Esophagus squamous epithelium (tissue), 5 donors: ENCODE results near the gene LRRC10B. TPM values are rescaled to one million over a fixed set of nuclear protein-coding genes. Genes with fewer than 3 reads are reported as not detected.
A peak's percentile ranks its signal among the peaks of the same experiment; 100 is the strongest.
"Not testable (repeated sequence)": the region's sequence is repeated elsewhere in the genome, so short reads cannot be mapped to it uniquely, and the experiment has no call there.

Source experiments
- DNase-seq: peaks from one replicate; lab custom pipeline; 2025; lab: John Stamatoyannopoulos, UW
- H3K27ac ChIP-seq, 4 donors: fragments of 200-600 bp; sonication (generic); one replicate each; pipeline ENCODE4 v1.5.1; 2016 to 2019; ENCODE audit warnings: mild to moderate bottlenecking in 1 of 4
- H3K27me3 ChIP-seq, 4 donors: fragments of 200-600 bp; sonication (generic); 1 replicate in 3 of 4; 2 replicates in 1 of 4; pipeline versions ENCODE4 v1.5.1 to v1.6.0; 2017 to 2021; ENCODE audit warnings: antibody characterized with exemption in 1 of 4
- H3K36me3 ChIP-seq, 3 donors: fragments of 200-600 bp; sonication (generic); one replicate each; pipeline ENCODE4 v1.5.1; 2016 to 2019
- H3K4me1 ChIP-seq, 3 donors: fragments of 200-600 bp; sonication (generic); one replicate each; pipeline ENCODE4 v1.5.1; 2017 to 2019
- H3K4me3 ChIP-seq, 4 donors: fragments of 200-600 bp; sonication (generic); 1 replicate in 3 of 4; 2 replicates in 1 of 4; pipeline ENCODE4 v1.5.1; 2016 to 2019; ENCODE audit warnings: mild to moderate bottlenecking in 2 of 4, moderate library complexity in 1 of 4
- H3K9me3 ChIP-seq, 3 donors: fragments of 200-600 bp; sonication (generic); one replicate each; pipeline ENCODE4 v1.5.1; 2016 to 2019
- POLR2A ChIP-seq, 4 donors: fragments of 450-650 bp; IDR thresholded peaks; one replicate each; pipeline ENCODE4 v1.6.1; 2017; ENCODE audit warnings: antibody characterized with exemption in 4 of 4, mild to moderate bottlenecking in 4 of 4, moderate library complexity in 3 of 4
- WGBS, 2 donors: methylation state at CpG; one replicate each; pipeline ENCODE4 v1.1.5; 2018; 5-methylcytosine and 5-hydroxymethylcytosine counted together
- intact Hi-C: fragments of 100-400 bp; cut with DNase I; formaldehyde crosslinking; loops from one replicate; pipeline ENCODE4 v1.15.0; 2022
- total RNA-seq, 4 donors: library from RNA; depleted of rRNA; stranded (reverse); fragments of >200 nt; gene quantifications; one replicate each; pipeline ENCODE4 v1.1.0, GENCODE V29; 2016
- TF ChIP-seq, protein P1 (sequence below), 6 experiments: fragments of 450-650 bp in 4 of 6; fragments of 200-600 bp in 2 of 6; sonication (generic) in 2 of 6; IDR thresholded peaks; one replicate each; pipeline ENCODE4 v1.5.1; 2016 to 2019; ENCODE audit warnings: antibody characterized with exemption in 6 of 6, mild to moderate bottlenecking in 4 of 6, moderate library complexity in 4 of 6
- donor health status: DM: yes; HTN: yes; CAD: no.

Gene LRRC10B
- total RNA-seq, 4 donors from 2014 or later: 0.76 to 1.3 TPM; not detected in 2

DNA sequence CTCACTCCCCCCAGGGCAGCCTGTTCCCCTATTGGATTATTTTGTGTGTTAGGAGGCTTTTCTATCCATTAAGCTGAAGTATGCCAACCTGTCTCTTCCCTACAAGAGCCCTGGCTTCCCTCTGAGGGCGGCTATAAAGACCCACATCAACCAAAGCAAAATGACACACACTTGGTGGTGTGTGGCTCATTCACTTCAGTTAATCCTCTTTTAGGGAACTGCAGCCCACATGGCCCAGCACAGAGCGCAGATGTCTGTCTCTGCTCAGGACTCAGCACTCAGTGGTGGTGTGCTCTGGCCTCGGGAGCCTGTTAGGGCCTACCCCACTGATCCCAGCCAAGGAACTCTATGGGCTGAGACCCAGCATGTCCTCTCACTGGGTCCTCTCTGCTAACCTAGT is 32.2 kb upstream of the LRRC10B start:
- Histone ChIP-seq H3K36me3 (peaks cover 0 to under 1% (median 0%) of the 10 kb centered on the region in 3 donors), H3K27ac (no peak overlapping the region), H3K4me3 (no peak overlapping the region), H3K27me3 (peaks cover 0 to 23% (median 0%) of the 10 kb centered on the region in 4 donors), H3K4me1 (peaks cover 0 to 17% (median 8%) of the 10 kb centered on the region in 3 donors), H3K9me3 (no peaks in the 10 kb centered on the region)
- 85% methylated on average over 2 of the region's 3 CpGs; no CpG with 5 or more reads in 1 of the 2 donors for WGBS, 2 donors
- intact Hi-C loops: loop anchor here (5.0 to 10.0 kb wide), 2 partner anchors 41 to 158 kb away; no protein-coding TSS in a partner anchor
- DNase-seq: no peak
- TF ChIP-seq, protein P1, sequence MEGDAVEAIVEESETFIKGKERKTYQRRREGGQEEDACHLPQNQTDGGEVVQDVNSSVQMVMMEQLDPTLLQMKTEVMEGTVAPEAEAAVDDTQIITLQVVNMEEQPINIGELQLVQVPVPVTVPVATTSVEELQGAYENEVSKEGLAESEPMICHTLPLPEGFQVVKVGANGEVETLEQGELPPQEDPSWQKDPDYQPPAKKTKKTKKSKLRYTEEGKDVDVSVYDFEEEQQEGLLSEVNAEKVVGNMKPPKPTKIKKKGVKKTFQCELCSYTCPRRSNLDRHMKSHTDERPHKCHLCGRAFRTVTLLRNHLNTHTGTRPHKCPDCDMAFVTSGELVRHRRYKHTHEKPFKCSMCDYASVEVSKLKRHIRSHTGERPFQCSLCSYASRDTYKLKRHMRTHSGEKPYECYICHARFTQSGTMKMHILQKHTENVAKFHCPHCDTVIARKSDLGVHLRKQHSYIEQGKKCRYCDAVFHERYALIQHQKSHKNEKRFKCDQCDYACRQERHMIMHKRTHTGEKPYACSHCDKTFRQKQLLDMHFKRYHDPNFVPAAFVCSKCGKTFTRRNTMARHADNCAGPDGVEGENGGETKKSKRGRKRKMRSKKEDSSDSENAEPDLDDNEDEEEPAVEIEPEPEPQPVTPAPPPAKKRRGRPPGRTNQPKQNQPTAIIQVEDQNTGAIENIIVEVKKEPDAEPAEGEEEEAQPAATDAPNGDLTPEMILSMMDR (IDR thresholded peaks at IDR 0.05): no peak
- TF ChIP-seq POLR2A (IDR thresholded peaks at IDR 0.05): no peak

DNA sequence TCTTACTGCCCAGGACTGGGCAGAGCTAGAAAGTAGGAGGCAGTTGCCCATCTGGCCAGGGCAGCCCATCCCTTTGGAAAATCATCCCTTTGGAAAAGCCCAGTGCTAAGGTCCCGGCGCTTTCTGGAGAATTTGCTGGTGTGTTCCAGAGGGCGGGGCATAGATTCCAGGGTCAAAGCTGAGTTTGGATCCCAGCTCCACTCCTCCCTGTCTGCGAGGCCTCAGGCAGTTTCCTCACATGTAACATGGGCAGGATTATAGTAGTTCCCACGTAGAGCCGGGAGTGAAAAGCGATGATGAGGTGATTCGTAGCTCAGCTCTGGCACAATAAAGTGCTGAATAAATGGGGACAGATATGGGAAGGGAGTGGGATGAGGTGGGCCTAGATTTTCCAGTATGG is 31.4 kb upstream of the LRRC10B start:
- no peak for TF ChIP-seq POLR2A (IDR thresholded peaks at IDR 0.05)
- TF ChIP-seq, protein P1 (IDR thresholded peaks at IDR 0.05): no peak
- H3K4me1 ChIP-seq: peaks cover 0 to 17% (median 8%) of the 10 kb centered on the region in 3 donors
- H3K36me3 ChIP-seq: no peaks in the 10 kb centered on the region
- no peaks in the 10 kb centered on the region for H3K9me3 ChIP-seq
- no peak overlapping the region for H3K4me3 ChIP-seq
- H3K27me3 ChIP-seq: peaks cover 0 to 30% (median 0%) of the 10 kb centered on the region in 4 donors
- intact Hi-C loops: loop anchor here (5.0 to 10.0 kb wide), 2 partner anchors 40 to 158 kb away; no protein-coding TSS in a partner anchor
- H3K27ac ChIP-seq: peak overlapping the region in 1 of 4 donors; percentile 17
- WGBS, 2 donors: 19 to 40% methylated on average over 1 to 8 of the region's 8 CpGs
- DNase-seq: no peak

DNA sequence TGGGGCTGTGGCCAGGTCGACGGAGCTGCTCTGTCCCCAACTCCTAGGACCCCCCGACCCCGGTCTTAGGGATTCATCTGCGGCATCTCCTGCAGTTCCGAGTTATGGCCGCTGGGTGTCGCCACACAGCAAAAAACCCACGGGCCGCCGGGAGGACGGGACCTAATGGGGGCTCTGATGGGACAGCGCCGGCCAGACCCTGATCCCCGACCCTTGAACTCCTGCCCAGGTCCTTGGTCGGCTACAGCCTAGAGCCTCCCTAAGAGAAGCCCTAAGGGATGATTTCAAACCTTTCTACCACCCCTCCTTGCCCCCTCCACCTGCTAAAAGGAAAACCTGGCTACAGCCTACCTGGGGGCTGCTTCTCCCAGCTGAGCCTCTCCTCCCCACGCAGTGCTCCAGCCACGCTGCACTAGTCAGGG is 30.8 kb upstream of the LRRC10B start:
- intact Hi-C loops: loop anchor here (5.0 to 10.0 kb wide), 2 partner anchors 40 to 157 kb away; no protein-coding TSS in a partner anchor
- no peak for DNase-seq
- 0 to 1% methylated on average over 6 to 17 of the region's 18 CpGs for WGBS, 2 donors

DNA sequence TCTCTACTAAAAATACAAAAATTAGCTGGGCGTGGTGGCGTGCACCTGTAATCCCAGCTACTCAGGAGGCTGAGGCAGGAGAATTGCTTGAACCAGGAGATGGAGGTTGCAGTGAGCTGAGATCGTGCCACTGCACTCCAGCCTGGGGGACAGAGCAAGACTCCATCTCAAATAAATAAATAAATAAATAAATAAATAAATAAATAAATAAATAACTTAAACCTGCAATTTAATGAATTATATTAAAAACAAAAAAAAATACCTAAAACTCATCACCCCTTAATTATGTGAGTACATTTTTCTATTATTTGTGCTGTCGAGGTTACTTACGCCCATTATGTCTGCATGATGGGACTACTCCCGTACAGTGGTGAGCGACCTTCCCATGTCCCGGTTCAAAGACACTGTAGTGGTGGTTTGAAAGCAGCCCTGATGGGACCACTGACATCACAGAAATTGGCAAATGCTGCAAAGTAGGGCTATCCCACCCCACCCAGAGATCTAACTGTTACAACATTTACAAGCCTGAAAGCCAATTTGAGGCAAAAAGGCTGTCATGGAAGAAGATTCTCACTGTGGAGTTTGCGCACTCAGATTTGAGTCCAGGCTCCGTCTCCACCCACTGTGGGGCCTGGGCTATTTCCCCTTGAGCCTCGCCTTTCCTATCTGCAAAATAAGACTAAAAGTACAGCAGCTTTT is 29.0 kb upstream of the LRRC10B start:
- peaks cover 0 to 13% (median 8%) of the 10 kb centered on the region in 3 donors for H3K4me1 ChIP-seq
- not testable (repeated sequence) for H3K4me3 ChIP-seq, H3K27ac ChIP-seq, H3K36me3 ChIP-seq, H3K9me3 ChIP-seq, DNase-seq
- intact Hi-C loops: loop anchor here (5.0 to 10.0 kb wide), 2 partner anchors 38 to 155 kb away; no protein-coding TSS in a partner anchor
- peaks cover 0 to 53% (median 0%) of the 10 kb centered on the region in 4 donors for H3K27me3 ChIP-seq
- 82 to 93% methylated on average over 10 to 11 of the region's 11 CpGs for WGBS, 2 donors

More for the DNA sequence above, 30.8 kb upstream of the LRRC10B start:
- Histone ChIP-seq H3K27me3 (peaks cover 0 to 36% (median 0%) of the 10 kb centered on the region in 4 donors), H3K9me3 (no peaks in the 10 kb centered on the region), H3K4me3 (no peak overlapping the region), H3K27ac (peak overlapping the region in 1 of 4 donors; percentile 17), H3K36me3 (no peaks in the 10 kb centered on the region), H3K4me1 (peaks cover 0 to 14% (median 8%) of the 10 kb centered on the region in 3 donors)
- TF ChIP-seq, protein P1 (IDR thresholded peaks at IDR 0.05): peak; percentile 81 to 93 (median 86)
- no peak for TF ChIP-seq POLR2A (IDR thresholded peaks at IDR 0.05)

DNA sequence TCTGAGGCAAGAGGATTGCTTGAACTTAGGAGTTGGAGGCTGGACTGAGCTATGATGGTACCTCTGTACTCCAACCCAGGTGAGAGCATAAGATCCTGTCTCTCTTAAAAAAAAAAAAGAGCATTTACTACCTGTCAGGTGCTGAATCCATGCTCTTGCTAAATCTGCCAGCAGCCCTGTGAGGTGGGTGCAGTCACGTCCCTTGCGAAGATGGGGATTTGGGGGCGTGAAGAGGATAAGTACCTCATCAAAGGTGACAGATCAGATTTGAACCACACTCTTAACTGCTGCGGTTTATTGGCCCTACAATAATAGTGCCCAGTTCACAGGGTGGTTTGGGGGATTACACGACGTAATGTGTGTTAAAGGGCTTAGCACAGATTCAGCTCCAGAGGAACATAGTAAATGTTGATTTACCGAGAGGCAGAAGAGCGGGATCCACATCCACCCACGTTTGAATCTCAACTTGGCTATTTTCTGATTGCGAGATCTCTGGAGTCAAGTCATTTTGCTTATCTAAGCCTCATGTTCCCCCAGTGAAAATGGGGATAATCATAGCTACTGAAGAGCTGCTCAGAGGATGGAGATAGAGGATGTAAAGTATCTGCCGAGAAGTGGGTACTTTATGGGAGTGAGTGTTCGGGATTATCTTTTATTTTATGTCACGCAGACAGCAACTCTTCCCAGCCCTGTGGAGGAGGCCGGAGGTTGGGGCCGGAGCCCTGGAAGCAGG is 28.1 kb upstream of the LRRC10B start:
- 76 to 83% methylated on average over 10 to 12 of the region's 15 CpGs for WGBS, 2 donors
- DNase-seq: no peak
- Histone ChIP-seq H3K4me3 (no peak overlapping the region), H3K27ac (no peak overlapping the region), H3K9me3 (no peaks in the 10 kb centered on the region), H3K4me1 (peaks cover 0 to 13% (median 8%) of the 10 kb centered on the region in 3 donors), H3K36me3 (no peaks in the 10 kb centered on the region), H3K27me3 (peaks cover 0 to 59% (median 0%) of the 10 kb centered on the region in 4 donors)
- TF ChIP-seq, protein P1 (IDR thresholded peaks at IDR 0.05): no peak
- no peak for TF ChIP-seq POLR2A (IDR thresholded peaks at IDR 0.05)
- intact Hi-C loops: no loop called here
